SH-SY5Y (cell line): ENCODE results near the gene NXT1.

Experiments used
- GATA2 ChIP-seq: IDR thresholded peaks from 2 replicates; pipeline ENCODE4 v1.6.1; 2011; ENCODE audit warnings: mild to moderate bottlenecking, low read depth, low read length
- GATA3 ChIP-seq: IDR thresholded peaks from 2 replicates; pipeline ENCODE4 v1.6.1; 2011; ENCODE audit warnings: low read depth, mild to moderate bottlenecking, low read length, moderate library complexity

- TF ChIP-seq GATA3, result no peak
- TF ChIP-seq GATA2, result no peak
Observed at GRCh38 chr20:23302386-23302785, 48.2 kb upstream of the NXT1 start.
